NT2/D1 (cell line): ENCODE data around the gene C12orf76.

Source experiments
- DNase-seq: peaks from one replicate; pipeline ENCODE4 v3.0.0-alpha.2; 2011; ENCODE audit warnings: low read depth, low spot score
- H3K27me3 ChIP-seq: 2 replicates; pipeline ENCODE4 v1.6.0; 2011; ENCODE audit warnings: mild to moderate bottlenecking; ENCODE audit not compliant: insufficient read length, insufficient read depth
- H3K36me3 ChIP-seq: 2 replicates; pipeline ENCODE4 v1.6.1; 2011; ENCODE audit warnings: mild to moderate bottlenecking, low read length, mixed read lengths; ENCODE audit not compliant: insufficient read depth, insufficient read length
- H3K4me1 ChIP-seq: 2 replicates; pipeline ENCODE4 v1.5.1; 2011; ENCODE audit not compliant: insufficient read depth, insufficient read length
- H3K4me3 ChIP-seq: 2 replicates; pipeline ENCODE4 v1.5.1; 2011; ENCODE audit warnings: low read depth; ENCODE audit not compliant: insufficient read length
- H3K9ac ChIP-seq: 2 replicates; pipeline ENCODE4 v1.6.0; 2011; ENCODE audit warnings: low read depth; ENCODE audit not compliant: insufficient read length
- H3K9me3 ChIP-seq: 2 replicates; pipeline ENCODE4 v1.5.1; 2011; ENCODE audit warnings: mild to moderate bottlenecking, low read length; ENCODE audit not compliant: insufficient read depth
- SUZ12 ChIP-seq: IDR thresholded peaks from 2 replicates; pipeline ENCODE4 v1.6.1; 2011; ENCODE audit not compliant: insufficient read length, insufficient read depth; ENCODE audit errors: extremely low read depth
- YY1 ChIP-seq: IDR thresholded peaks from 2 replicates; pipeline ENCODE4 v1.6.1; 2011; ENCODE audit not compliant: insufficient read length, insufficient read depth
- ZNF274 ChIP-seq: IDR thresholded peaks from 2 replicates; pipeline ENCODE4 v1.6.1; 2011; ENCODE audit warnings: mild to moderate bottlenecking, low read depth, low read length

Gene C12orf76

GRCh38 chr12:110004598-110004997 lies 43.7 kb downstream of the C12orf76 start:
- H3K36me3 ChIP-seq = peaks cover 7% of the 10 kb centered on the region
- H3K4me1 ChIP-seq = no peaks in the 10 kb centered on the region
- H3K27me3 ChIP-seq = peaks cover 15% of the 10 kb centered on the region
- H3K4me3 ChIP-seq = no peak overlapping the region
- no peak for DNase-seq
- no peaks in the 10 kb centered on the region for H3K9me3 ChIP-seq
- no peak overlapping the region for H3K9ac ChIP-seq
- TF ChIP-seq ZNF274 (no peak), SUZ12 (no peak), YY1 (no peak)

DNA sequence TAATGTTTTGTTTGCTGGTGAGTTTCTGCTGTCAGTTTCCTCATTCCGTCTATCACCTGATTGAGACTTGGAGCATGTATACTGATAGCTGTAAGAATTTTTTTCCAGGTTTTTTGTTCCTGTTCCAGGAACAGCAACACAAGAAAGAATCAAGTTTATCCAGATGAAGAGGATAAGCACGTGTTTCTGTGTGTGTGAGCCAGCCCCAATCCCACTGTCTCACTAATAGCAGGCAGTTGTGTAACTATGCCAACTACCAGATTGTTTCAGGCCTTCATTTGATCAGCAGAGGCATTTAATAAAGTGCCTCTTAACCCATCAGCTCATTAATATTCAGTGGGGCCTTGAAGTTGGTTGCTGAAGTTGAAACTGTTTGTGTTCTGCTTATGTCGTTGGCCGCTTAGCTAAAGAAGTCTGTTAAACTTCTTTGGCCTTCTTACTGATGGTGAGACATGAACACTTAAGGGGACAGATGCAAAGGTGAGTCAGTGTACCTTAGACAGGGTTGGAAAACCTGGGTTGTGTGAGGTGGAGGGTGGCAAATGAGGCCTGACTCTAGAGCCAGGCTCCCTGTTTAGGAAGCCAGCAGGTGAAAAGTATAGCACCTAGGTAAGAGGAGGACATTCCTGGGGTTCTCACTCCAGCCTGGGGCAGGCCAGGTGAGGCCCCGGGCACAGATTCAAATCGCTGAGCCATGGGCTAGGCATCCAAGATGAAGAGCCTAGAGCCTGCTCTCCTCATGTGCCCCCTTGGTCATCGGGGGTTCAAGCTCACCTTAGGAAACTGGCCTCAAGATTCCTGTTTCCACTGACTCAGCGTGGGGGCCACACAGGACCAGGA lies 45.4 kb downstream of the C12orf76 start:
- Histone ChIP-seq H3K9ac (no peak overlapping the region), H3K9me3 (no peaks in the 10 kb centered on the region), H3K4me3 (no peak overlapping the region), H3K36me3 (peaks cover 7% of the 10 kb centered on the region), H3K27me3 (peaks cover 20% of the 10 kb centered on the region), H3K4me1 (no peaks in the 10 kb centered on the region)
- DNase-seq = no peak
- no peak for TF ChIP-seq ZNF274

- DNase-seq = no peak
- peaks cover 20% of the 10 kb centered on the region for H3K27me3 ChIP-seq
- no peaks in the 10 kb centered on the region for H3K9me3 ChIP-seq
- H3K9ac ChIP-seq = no peak overlapping the region
- H3K4me3 ChIP-seq = no peak overlapping the region
- TF ChIP-seq YY1 = no peak
- no peak for TF ChIP-seq SUZ12
- TF ChIP-seq ZNF274 = no peak
- no peaks in the 10 kb centered on the region for H3K4me1 ChIP-seq
- H3K36me3 ChIP-seq = peaks cover 7% of the 10 kb centered on the region
These were observed 46.7 kb downstream of the C12orf76 start for GRCh38 chr12:110001596-110001995.

DNA sequence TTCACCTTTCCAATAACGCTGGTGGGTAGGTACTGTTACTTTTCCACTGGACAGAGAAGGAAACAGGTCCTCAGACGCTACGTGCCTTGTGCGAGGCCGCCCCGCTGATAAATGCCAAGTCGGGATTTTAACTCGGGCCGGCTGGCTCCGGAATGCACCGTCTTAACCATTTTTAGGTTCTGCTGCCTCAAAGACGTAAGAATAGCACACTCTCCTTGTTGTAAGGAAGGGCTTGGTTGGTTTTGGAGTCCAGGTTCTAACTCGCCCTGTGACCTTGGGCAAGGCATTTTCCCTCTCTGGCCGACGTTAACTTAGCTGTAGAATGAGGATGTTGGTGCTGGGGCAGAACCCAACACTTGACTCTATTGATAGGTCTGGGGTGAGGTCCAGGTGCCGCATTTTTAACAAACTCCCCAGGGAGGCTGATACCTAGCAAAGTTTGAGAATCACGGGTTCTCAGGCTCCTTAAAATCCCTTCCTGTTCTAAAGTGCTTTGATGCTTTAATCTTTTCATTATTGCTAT lies 48.3 kb downstream of the C12orf76 start:
- no peaks in the 10 kb centered on the region for H3K4me1 ChIP-seq
- TF ChIP-seq YY1 (no peak), SUZ12 (peak; percentile 37), ZNF274 (no peak)
- H3K36me3 ChIP-seq = peaks cover 7% of the 10 kb centered on the region
- no peaks in the 10 kb centered on the region for H3K9me3 ChIP-seq
- H3K4me3 ChIP-seq = peak overlapping the region; percentile 78
- H3K9ac ChIP-seq = peak overlapping the region; percentile 98
- peaks cover 20% of the 10 kb centered on the region for H3K27me3 ChIP-seq
- DNase-seq = no peak

- Histone ChIP-seq H3K4me3 (peak overlapping the region; percentile 78), H3K4me1 (no peaks in the 10 kb centered on the region), H3K9ac (peak overlapping the region; percentile 98), H3K27me3 (peaks cover 20% of the 10 kb centered on the region), H3K9me3 (no peaks in the 10 kb centered on the region), H3K36me3 (peaks cover 7% of the 10 kb centered on the region)
- no peak for DNase-seq
- TF ChIP-seq ZNF274 (no peak), SUZ12 (peak; percentile 40), YY1 (no peak)
These were observed 48.7 kb downstream of the C12orf76 start for GRCh38 chr12:109999649-109999971.

DNA sequence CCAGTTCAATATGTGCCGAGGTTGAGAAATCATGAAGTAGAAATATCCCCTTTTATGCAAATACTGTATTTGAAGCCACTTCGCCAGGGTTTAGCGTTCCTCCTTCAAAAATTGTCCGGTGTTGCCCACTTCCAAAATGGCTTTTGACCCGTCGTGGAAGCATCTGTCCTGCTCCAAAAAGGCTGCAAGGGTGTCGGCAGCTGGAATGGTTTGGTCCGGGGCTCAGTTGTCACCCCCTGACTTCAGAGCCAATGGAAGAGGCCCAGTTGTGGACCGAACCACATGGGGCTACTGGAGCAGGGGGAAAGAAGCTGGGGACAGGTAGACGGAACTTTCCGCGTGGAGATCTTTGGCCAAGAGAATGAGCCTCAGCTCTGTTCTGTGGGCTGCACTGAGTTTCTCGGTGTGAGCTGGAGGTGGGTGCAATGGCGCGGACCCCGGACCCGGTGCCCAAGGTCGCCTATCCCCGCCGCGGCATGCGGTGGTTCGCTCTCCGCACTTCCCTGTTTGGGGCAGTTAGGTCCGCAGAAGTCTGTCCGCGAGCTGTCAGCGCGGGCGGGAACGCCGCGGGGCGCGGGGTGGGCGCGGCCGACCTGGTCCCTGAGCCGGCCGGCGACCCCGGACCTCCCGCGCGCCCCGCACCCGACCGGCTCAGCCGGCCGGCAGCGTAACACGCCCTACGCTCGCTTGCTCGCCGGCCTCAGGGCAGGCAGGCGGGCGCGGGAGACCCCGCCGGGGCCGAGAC lies 49.2 kb downstream of the C12orf76 start, which contains the start of gene ANKRD13A:
ANKRD13A (plus strand) TSS at position 527 of the 745 bp plus-strand sequence. CDS start 259 bp downstream, outside the sequence.
- Histone ChIP-seq H3K27me3 (peaks cover 20% of the 10 kb centered on the region), H3K9ac (peak within 1 kb of the TSS; percentile 98), H3K4me1 (no peaks in the 10 kb centered on the region), H3K9me3 (no peaks in the 10 kb centered on the region), H3K4me3 (peak within 1 kb of the TSS; percentile 78), H3K36me3 (peaks cover 7% of the 10 kb centered on the region)
- TF ChIP-seq YY1 (peak; percentile 91), ZNF274 (no peak), SUZ12 (no peak)
- DNase-seq = peak; percentile 88

GRCh38 chr12:109998241-109998903 lies 50.0 kb downstream of the C12orf76 start:
- no peak for DNase-seq
- Histone ChIP-seq H3K4me3 (peak overlapping the region; percentile 78), H3K27me3 (peaks cover 20% of the 10 kb centered on the region), H3K9me3 (no peaks in the 10 kb centered on the region), H3K36me3 (peaks cover 4% of the 10 kb centered on the region), H3K4me1 (no peaks in the 10 kb centered on the region), H3K9ac (no peak overlapping the region)
- TF ChIP-seq ZNF274 (no peak), SUZ12 (no peak), YY1 (no peak)
